Activated T-cell treated with anti-CD3 and anti-CD28 coated beads, Interleukin-2, amount 50 U/mL, for 72 hours (primary cell): Measurements from ENCODE around the gene NOS2. TPM values are rescaled to one million over a fixed set of nuclear protein-coding genes. Genes with fewer than 3 reads are reported as not detected.
"Not testable (repeated sequence)": the region's sequence is repeated elsewhere in the genome, so short reads cannot be mapped to it uniquely, and the experiment has no call there.

ENCODE experiments used
- ATAC-seq, 2 donors: fragments of 150-1000 bp; cut with Tn5 transposase; replicated peaks in 1 of 2; 2 replicates each; pipeline ENCODE4 v1.10.0; 2021; ENCODE audit warnings: moderate library complexity in 2 of 2, mild to moderate bottlenecking in 1 of 2
- DNase-seq, 2 donors: peaks; one replicate each; pipeline ENCODE4 v3.0.0; 2021 to 2022; ENCODE audit warnings: mixed read lengths in 1 of 2
- H3K27ac Mint-ChIP-seq: one replicate; pipeline ENCODE4 v1.8.0; 2022; ENCODE audit warnings: mild to moderate bottlenecking, moderate library complexity, mixed read lengths
- H3K27me3 Mint-ChIP-seq: one replicate; pipeline ENCODE4 v1.8.0; 2022; ENCODE audit warnings: low read depth, mixed read lengths
- H3K36me3 Mint-ChIP-seq, 2 donors: one replicate each; pipeline ENCODE4 v1.8.0; 2022; ENCODE audit warnings: mixed read lengths in 2 of 2, mild to moderate bottlenecking in 1 of 2; ENCODE audit not compliant: insufficient read depth in 2 of 2
- H3K4me1 Mint-ChIP-seq: one replicate; pipeline ENCODE4 v1.8.0; 2022; ENCODE audit warnings: low read depth, mixed read lengths
- H3K4me3 Mint-ChIP-seq, 2 donors: one replicate each; pipeline ENCODE4 v1.8.0; 2022; ENCODE audit warnings: mild to moderate bottlenecking in 2 of 2, mixed read lengths in 2 of 2, moderate library complexity in 2 of 2
- H3K9me3 Mint-ChIP-seq, 2 donors: one replicate each; pipeline ENCODE4 v1.8.0; 2022; ENCODE audit warnings: mixed read lengths in 2 of 2
- total RNA-seq, 2 donors: library from RNA; stranded (reverse); gene quantifications; one replicate each; pipeline ENCODE4 v1.2.3, GENCODE V29; 2022

The NOS2 gene
- total RNA-seq, 2 donors from 2014 or later = 0.05 to 0.14 TPM

DNA sequence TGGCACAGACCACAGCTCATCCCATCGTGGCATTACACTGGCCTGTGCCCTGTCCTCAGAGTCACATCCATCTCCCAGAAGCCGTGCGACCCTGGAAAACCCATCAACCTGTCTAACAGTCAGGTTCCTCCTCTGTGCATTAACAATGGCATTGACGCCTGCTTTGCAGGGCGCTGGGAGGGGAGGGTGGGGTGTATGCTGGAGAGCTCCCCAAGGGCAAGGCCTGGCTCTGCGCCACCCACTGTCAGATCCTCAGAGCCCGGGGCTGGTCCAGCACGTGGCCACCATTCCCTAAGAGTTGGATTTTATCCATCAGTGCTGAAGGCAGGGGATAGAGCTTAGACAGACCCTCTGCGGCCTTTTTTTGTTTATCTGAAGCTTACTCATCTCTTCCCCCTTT lies 28.7 kb downstream of the NOS2 start:
- H3K27me3 Mint-ChIP-seq = no peaks in the 10 kb centered on the region
- no peak overlapping the region for H3K4me3 Mint-ChIP-seq
- no peaks in the 10 kb centered on the region for H3K36me3 Mint-ChIP-seq
- ATAC-seq (no peak), DNase-seq (no peak)
- H3K9me3 Mint-ChIP-seq = no peaks in the 10 kb centered on the region
- no peak overlapping the region for H3K27ac Mint-ChIP-seq
- no peaks in the 10 kb centered on the region for H3K4me1 Mint-ChIP-seq

- H3K27ac Mint-ChIP-seq = no peak overlapping the region
- H3K27me3 Mint-ChIP-seq = no peaks in the 10 kb centered on the region
- ATAC-seq (no peak), DNase-seq (no peak)
- no peaks in the 10 kb centered on the region for H3K9me3 Mint-ChIP-seq
- H3K4me3 Mint-ChIP-seq = no peak overlapping the region
- H3K36me3 Mint-ChIP-seq = no peaks in the 10 kb centered on the region
- no peaks in the 10 kb centered on the region for H3K4me1 Mint-ChIP-seq
These were observed 29.5 kb downstream of the NOS2 start for GRCh38 chr17:27770877-27771276.

DNA sequence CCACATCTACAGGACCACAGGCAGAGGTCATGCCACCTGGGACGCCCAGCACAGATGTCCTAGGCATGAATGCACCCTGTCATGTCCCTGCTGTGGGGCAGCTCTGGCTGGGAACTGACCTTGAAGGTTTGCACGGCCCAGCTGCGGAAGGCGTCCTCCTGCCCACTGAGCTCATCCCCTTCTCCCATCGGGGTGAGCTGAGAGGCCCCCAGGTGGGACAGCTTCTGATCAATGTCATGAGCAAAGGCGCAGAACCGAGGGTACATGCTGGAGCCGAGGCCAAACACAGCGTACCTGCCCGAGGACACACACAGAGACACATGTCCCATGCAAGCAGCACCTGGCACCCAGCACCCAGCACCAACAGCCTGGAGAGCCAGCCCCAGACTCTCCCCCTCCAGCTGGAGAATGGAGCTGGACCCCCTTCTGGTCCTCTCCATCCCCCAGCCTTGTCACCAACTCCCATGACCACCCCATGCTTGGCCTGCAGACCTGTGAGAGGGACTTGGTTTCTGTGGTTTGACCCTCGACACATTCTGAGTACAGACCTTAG lies 31.4 kb downstream of the NOS2 start:
- Mint-ChIP-seq H3K4me1 (no peaks in the 10 kb centered on the region), H3K27ac (no peak overlapping the region), H3K4me3 (no peak overlapping the region), H3K36me3 (no peaks in the 10 kb centered on the region), H3K9me3 (no peaks in the 10 kb centered on the region), H3K27me3 (no peaks in the 10 kb centered on the region)
- no peak for ATAC-seq
- no peak for DNase-seq

DNA sequence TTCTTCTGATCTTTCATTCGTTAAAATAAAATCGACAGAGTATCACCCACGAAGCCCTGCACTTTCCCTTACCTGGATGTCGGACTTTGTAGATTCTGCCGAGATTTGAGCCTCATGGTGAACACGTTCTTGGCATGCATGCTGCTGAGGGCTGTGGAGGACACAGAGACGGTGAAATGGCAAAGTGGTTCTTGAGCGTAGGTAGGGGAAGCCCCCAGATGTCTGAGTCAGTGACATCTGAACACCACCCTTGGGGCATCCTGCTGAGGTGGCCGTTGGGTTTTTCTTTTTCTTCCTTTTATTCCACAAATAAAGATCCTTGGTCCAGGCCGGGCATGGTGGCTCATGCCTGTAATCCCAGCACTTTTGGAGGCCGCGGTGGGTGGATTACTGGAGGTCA lies 33.9 kb downstream of the NOS2 start:
- ATAC-seq = no peak
- Mint-ChIP-seq H3K27me3 (no peaks in the 10 kb centered on the region), H3K9me3 (no peaks in the 10 kb centered on the region), H3K4me1 (no peaks in the 10 kb centered on the region), H3K27ac (no peak overlapping the region), H3K36me3 (no peaks in the 10 kb centered on the region), H3K4me3 (no peak overlapping the region)
- DNase-seq = no peak

- H3K27me3 Mint-ChIP-seq = no peaks in the 10 kb centered on the region
- no peaks in the 10 kb centered on the region for H3K4me1 Mint-ChIP-seq
- no peak overlapping the region for H3K27ac Mint-ChIP-seq
- H3K36me3 Mint-ChIP-seq = no peaks in the 10 kb centered on the region
- DNase-seq (no peak), ATAC-seq (no peak)
- H3K9me3 Mint-ChIP-seq = no peaks in the 10 kb centered on the region
- no peak overlapping the region for H3K4me3 Mint-ChIP-seq
These were observed 35.0 kb downstream of the NOS2 start for GRCh38 chr17:27765353-27765752.

- no peaks in the 10 kb centered on the region for H3K4me1 Mint-ChIP-seq
- H3K36me3 Mint-ChIP-seq = no peaks in the 10 kb centered on the region
- no peaks in the 10 kb centered on the region for H3K9me3 Mint-ChIP-seq
- no peak for DNase-seq
- H3K27ac Mint-ChIP-seq = no peak overlapping the region
- H3K27me3 Mint-ChIP-seq = no peaks in the 10 kb centered on the region
- no peak overlapping the region for H3K4me3 Mint-ChIP-seq
- no peak for ATAC-seq
These were observed 35.7 kb downstream of the NOS2 start for GRCh38 chr17:27764589-27764988.

DNA sequence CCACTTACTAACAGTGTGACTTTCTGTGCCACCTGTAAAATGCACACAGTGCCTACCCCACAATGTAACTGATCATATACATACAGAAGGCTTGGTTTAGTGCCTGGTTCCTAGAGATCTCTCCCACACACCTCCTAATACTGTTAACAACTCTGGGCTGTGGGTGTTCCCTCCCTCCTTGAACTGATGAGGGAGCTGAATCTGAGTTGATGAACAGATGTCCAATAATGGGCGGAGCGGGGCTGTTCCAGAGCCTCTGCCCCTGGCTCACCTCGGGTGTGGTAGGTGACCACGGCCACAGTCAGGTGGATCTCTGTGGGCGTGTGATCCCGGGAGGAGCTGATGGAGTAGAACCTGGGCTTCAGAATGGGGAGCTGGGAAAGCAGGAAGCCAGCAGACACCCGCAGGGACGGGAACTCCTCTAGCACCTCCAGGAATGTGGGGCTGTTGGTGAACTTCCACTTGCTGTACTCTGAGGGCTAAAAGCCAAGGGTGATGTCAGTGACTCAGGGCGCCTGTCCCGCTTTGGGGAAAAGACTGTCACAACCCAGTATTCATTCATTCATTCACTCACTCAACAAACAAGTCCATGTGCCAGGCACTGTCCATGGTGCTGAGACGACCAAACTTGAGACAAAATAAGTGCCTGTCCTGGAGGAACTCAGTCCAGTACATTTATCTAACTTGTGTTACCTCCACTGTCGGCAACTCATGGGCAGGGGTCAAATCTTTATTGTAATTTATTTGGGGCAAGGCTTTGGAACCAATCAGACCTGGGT lies 37.6 kb downstream of the NOS2 start:
- H3K4me3 Mint-ChIP-seq = no peak overlapping the region
- DNase-seq (no peak), ATAC-seq (no peak)
- H3K9me3 Mint-ChIP-seq = no peaks in the 10 kb centered on the region
- H3K27ac Mint-ChIP-seq = no peak overlapping the region
- no peaks in the 10 kb centered on the region for H3K36me3 Mint-ChIP-seq
- H3K27me3 Mint-ChIP-seq = peaks cover 4% of the 10 kb centered on the region
- no peaks in the 10 kb centered on the region for H3K4me1 Mint-ChIP-seq

- not testable (repeated sequence) for H3K27me3 Mint-ChIP-seq, ATAC-seq, H3K4me1 Mint-ChIP-seq, H3K4me3 Mint-ChIP-seq, DNase-seq, H3K36me3 Mint-ChIP-seq, H3K27ac Mint-ChIP-seq, H3K9me3 Mint-ChIP-seq
These were observed 39.4 kb downstream of the NOS2 start for GRCh38 chr17:27760931-27761330.

GRCh38 chr17:27760069-27760885 lies 40.1 kb downstream of the NOS2 start:
- Mint-ChIP-seq H3K4me1 (no peaks in the 10 kb centered on the region), H3K9me3 (no peaks in the 10 kb centered on the region), H3K4me3 (no peak overlapping the region), H3K27ac (no peak overlapping the region), H3K36me3 (no peaks in the 10 kb centered on the region), H3K27me3 (peaks cover 6% of the 10 kb centered on the region)
- ATAC-seq (peak; percentile 53 to 62), DNase-seq (peak; percentile 63 to 74)

DNA sequence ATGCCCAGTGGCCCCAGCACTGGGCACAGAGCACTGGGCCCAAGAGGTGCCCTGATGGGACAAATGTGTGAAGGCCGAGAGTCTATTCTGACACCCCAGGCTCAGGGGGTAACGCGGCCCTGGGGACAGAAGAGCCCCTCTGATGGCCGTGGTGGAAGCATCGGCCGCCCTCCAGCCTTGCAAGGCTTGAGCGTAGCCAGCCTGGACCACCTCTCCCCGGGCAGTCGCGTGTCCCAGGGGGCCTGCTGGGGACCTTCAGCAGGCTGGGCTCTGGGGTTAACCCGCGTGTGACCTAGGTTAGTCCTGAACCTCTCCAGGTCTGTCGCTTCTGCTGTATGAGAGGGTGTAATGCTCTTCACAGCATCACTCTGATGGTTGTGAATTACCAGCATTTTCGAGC lies 40.8 kb downstream of the NOS2 start:
- Mint-ChIP-seq H3K27me3 (peaks cover 6% of the 10 kb centered on the region), H3K4me1 (no peaks in the 10 kb centered on the region), H3K4me3 (no peak overlapping the region), H3K27ac (no peak overlapping the region), H3K9me3 (no peaks in the 10 kb centered on the region), H3K36me3 (no peaks in the 10 kb centered on the region)
- ATAC-seq (no peak), DNase-seq (no peak)

GRCh38 chr17:27756467-27757371 lies 43.6 kb downstream of the NOS2 start:
- H3K4me1 Mint-ChIP-seq = no peaks in the 10 kb centered on the region
- DNase-seq (peak; percentile 60 to 67), ATAC-seq (peak; percentile 39 to 50)
- H3K4me3 Mint-ChIP-seq = no peak overlapping the region
- no peak overlapping the region for H3K27ac Mint-ChIP-seq
- H3K36me3 Mint-ChIP-seq = no peaks in the 10 kb centered on the region
- H3K9me3 Mint-ChIP-seq = no peaks in the 10 kb centered on the region
- peaks cover 6% of the 10 kb centered on the region for H3K27me3 Mint-ChIP-seq

- DNase-seq (no peak), ATAC-seq (no peak)
- no peak overlapping the region for H3K4me3 Mint-ChIP-seq
- H3K9me3 Mint-ChIP-seq = no peaks in the 10 kb centered on the region
- H3K27me3 Mint-ChIP-seq = peaks cover 6% of the 10 kb centered on the region
- no peaks in the 10 kb centered on the region for H3K4me1 Mint-ChIP-seq
- H3K36me3 Mint-ChIP-seq = no peaks in the 10 kb centered on the region
- H3K27ac Mint-ChIP-seq = no peak overlapping the region
These were observed 44.4 kb downstream of the NOS2 start for GRCh38 chr17:27755706-27756466.
